Ovary (tissue), 3 donors: ENCODE measurements around the gene ADAM17.

Experiments used
- POLR2A ChIP-seq: fragments of 450-650 bp; IDR thresholded peaks from one replicate; pipeline ENCODE4 v1.6.1; 2017; ENCODE audit warnings: antibody characterized with exemption, mild to moderate bottlenecking, moderate library complexity
- TF ChIP-seq, protein P1 (sequence below), 3 donors: fragments of 450-650 bp in 2 of 3; fragments of 200-600 bp in 1 of 3; IDR thresholded peaks; one replicate each; pipeline versions ENCODE4 v1.5.1 to v1.8.0; 2016 to 2022; ENCODE audit warnings: antibody characterized with exemption in 3 of 3, mild to moderate bottlenecking in 1 of 3
- donor health status: DM: no; HTN: no; CAD: no.

DNA sequence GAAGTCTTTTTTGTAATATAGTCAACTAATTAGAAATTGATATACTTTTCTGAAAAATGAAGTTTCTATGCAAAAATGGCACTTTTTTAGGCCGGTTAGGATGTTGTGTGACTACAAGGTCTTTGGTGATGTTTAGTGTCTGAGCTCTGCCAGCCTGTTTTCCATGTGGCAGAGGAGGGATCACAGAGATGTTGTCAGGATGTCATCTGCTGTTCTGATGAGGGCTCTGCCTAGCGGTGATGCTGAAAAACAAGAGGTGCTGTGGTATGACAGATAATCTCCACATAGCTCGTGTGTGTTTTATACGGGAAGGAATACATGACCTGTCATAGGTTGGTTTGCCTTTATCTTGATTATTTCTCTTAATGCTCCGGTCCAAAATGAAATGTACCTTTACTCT, 93.3 kb downstream of the ADAM17 start:
- no peak for TF ChIP-seq POLR2A
- TF ChIP-seq, protein P1, sequence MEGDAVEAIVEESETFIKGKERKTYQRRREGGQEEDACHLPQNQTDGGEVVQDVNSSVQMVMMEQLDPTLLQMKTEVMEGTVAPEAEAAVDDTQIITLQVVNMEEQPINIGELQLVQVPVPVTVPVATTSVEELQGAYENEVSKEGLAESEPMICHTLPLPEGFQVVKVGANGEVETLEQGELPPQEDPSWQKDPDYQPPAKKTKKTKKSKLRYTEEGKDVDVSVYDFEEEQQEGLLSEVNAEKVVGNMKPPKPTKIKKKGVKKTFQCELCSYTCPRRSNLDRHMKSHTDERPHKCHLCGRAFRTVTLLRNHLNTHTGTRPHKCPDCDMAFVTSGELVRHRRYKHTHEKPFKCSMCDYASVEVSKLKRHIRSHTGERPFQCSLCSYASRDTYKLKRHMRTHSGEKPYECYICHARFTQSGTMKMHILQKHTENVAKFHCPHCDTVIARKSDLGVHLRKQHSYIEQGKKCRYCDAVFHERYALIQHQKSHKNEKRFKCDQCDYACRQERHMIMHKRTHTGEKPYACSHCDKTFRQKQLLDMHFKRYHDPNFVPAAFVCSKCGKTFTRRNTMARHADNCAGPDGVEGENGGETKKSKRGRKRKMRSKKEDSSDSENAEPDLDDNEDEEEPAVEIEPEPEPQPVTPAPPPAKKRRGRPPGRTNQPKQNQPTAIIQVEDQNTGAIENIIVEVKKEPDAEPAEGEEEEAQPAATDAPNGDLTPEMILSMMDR (IDR thresholded peaks at IDR 0.05), result no peak
